WTC11 (cell line): ENCODE results near the gene ABCD3. TPM values are rescaled to one million over a fixed set of nuclear protein-coding genes. Genes with fewer than 3 reads are reported as not detected.
"Not testable (repeated sequence)": the region's sequence is repeated elsewhere in the genome, so short reads cannot be mapped to it uniquely, and the experiment has no call there.

Experiments used
- ATAC-seq: fragments of 200-7000 bp; cut with Tn5 transposase; 2 replicates; pipeline ENCODE4 v1.10.0; 2021; ENCODE audit warnings: mild to moderate bottlenecking, moderate library complexity
- CTCF ChIA-PET: fragments of 300-600 bp; sonication (Branson Sonifier 250); formaldehyde crosslinking; loops from one replicate; lab custom pipeline; 2021; ENCODE audit warnings: antibody characterized with exemption; lab: Charles Lee
- POLR2A ChIA-PET: fragments of 350-600 bp; sonication (Branson Sonifier 250); formaldehyde crosslinking; loops from one replicate; lab custom pipeline; 2021; ENCODE audit warnings: antibody characterized with exemption; lab: Charles Lee
- DNase-seq: peaks from one replicate; pipeline ENCODE4 v3.0.0; 2021; ENCODE audit warnings: low spot score
- H3K27ac Mint-ChIP-seq: 2 replicates; pipeline ENCODE4 v1.8.0; 2021; ENCODE audit warnings: mixed read lengths
- H3K27me3 Mint-ChIP-seq: 2 replicates; pipeline ENCODE4 v1.8.0; 2021; ENCODE audit warnings: low read depth, mild to moderate bottlenecking, moderate library complexity, mixed read lengths
- H3K36me3 Mint-ChIP-seq: 2 replicates; pipeline ENCODE4 v1.8.0; 2021; ENCODE audit warnings: mixed read lengths
- H3K4me1 Mint-ChIP-seq: 2 replicates; pipeline ENCODE4 v1.8.0; 2022; ENCODE audit warnings: mixed read lengths
- H3K4me3 Mint-ChIP-seq: 2 replicates; pipeline ENCODE4 v1.8.0; 2021; ENCODE audit warnings: mild to moderate bottlenecking, moderate library complexity, mixed read lengths
- H3K9me3 Mint-ChIP-seq: 2 replicates; pipeline ENCODE4 v1.8.0; 2021; ENCODE audit warnings: mixed read lengths
- total RNA-seq: library from RNA; stranded (reverse); gene quantifications from 3 replicates; pipeline ENCODE4 v1.2.3, GENCODE V29; 2021

Gene ABCD3
- total RNA-seq, 1 experiment from 2014 or later: 27.2 TPM

- CTCF ChIA-PET, H3K4me1 Mint-ChIP-seq, POLR2A ChIA-PET, ATAC-seq, H3K27me3 Mint-ChIP-seq, H3K27ac Mint-ChIP-seq, H3K4me3 Mint-ChIP-seq, DNase-seq: not testable (repeated sequence)
- peaks cover 23% of the 10 kb centered on the region for H3K9me3 Mint-ChIP-seq
- peaks cover 10% of the 10 kb centered on the region for H3K36me3 Mint-ChIP-seq
These were observed 148.2 kb downstream of the ABCD3 start for GRCh38 chr1:94566436-94566835.

- H3K27ac Mint-ChIP-seq, CTCF ChIA-PET, POLR2A ChIA-PET, H3K4me1 Mint-ChIP-seq, H3K4me3 Mint-ChIP-seq, H3K27me3 Mint-ChIP-seq, DNase-seq, ATAC-seq: not testable (repeated sequence)
- Mint-ChIP-seq H3K36me3 (peaks cover 18% of the 10 kb centered on the region), H3K9me3 (peaks cover 26% of the 10 kb centered on the region)
These were observed 149.9 kb downstream of the ABCD3 start for GRCh38 chr1:94567975-94568607.

Other genes with a start within 250 kb of the ABCD3 start
- 3.5 to 6.6 TPM (median 4.4 TPM) in 3 replicates for gene ARHGAP29, start 180.8 kb upstream of the ABCD3 start, total RNA-seq
- 7.5 to 7.8 TPM (median 7.6 TPM) in 3 replicates for gene F3, start 123.4 kb downstream of the ABCD3 start, total RNA-seq